ENCODE results near the gene AMBRA1.

DNA sequence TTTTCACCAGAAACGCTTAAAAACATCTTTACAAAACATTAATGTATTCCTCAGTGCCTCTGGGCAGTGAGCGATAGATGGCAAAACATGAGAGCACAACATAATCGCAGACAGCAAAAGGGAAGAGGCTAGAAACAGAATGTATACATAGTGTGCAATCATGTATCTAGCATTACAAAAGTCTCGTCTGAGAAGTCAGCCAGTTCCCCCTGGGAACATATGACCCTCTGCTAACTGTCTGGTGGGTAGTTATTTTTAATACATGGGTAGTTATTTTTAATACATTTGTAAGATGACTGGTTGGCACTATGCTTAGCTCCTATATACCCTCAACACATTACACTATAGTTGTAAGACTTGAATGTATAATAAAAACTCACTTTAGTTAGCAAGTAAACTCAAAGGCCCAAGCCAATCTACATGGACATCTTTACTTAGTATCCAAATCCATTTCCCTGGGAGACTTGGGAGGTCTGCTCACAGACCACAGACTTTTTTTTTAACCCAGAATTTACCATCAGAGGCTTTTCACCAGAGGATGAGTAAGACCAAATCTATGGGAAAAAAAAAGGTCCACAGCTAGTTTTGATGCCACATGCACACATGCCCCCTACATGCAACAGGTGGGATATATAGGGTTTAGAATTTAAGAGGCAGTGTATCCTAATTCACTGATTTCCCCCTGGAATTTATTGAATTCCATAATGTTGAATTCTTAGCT, 71.7 kb downstream of the AMBRA1 start:
- TF ChIP-seq, protein P1, sequence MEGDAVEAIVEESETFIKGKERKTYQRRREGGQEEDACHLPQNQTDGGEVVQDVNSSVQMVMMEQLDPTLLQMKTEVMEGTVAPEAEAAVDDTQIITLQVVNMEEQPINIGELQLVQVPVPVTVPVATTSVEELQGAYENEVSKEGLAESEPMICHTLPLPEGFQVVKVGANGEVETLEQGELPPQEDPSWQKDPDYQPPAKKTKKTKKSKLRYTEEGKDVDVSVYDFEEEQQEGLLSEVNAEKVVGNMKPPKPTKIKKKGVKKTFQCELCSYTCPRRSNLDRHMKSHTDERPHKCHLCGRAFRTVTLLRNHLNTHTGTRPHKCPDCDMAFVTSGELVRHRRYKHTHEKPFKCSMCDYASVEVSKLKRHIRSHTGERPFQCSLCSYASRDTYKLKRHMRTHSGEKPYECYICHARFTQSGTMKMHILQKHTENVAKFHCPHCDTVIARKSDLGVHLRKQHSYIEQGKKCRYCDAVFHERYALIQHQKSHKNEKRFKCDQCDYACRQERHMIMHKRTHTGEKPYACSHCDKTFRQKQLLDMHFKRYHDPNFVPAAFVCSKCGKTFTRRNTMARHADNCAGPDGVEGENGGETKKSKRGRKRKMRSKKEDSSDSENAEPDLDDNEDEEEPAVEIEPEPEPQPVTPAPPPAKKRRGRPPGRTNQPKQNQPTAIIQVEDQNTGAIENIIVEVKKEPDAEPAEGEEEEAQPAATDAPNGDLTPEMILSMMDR (IDR thresholded peaks at IDR 0.05; ENCODE audit: insufficient read depth, low read length): no peak
- no peak for TF ChIP-seq REST (IDR thresholded peaks at IDR 0.05; ENCODE audit: insufficient replicate concordance, low read depth)
- TF ChIP-seq POLR2AphosphoS5 (IDR thresholded peaks at IDR 0.05; ENCODE audit: low read depth): no peak
- no peak for TF ChIP-seq SPI1 (IDR thresholded peaks at IDR 0.05; ENCODE audit: borderline replicate concordance, low read depth)
- no peak for TF ChIP-seq GABPA (IDR thresholded peaks at IDR 0.05; ENCODE audit: low read depth)
